Muscle of arm (tissue), 12 donors: ENCODE data around the gene TTLL8. TPM values are rescaled to one million over a fixed set of nuclear protein-coding genes. Genes with fewer than 3 reads are reported as not detected.
A peak's percentile ranks its signal among the peaks of the same experiment; 100 is the strongest.

Experiments
- DNase-seq: peaks from one replicate; pipeline ENCODE4 v3.0.0-alpha.2; 2013
- polyA plus RNA-seq, 12 donors: library from polyadenylated mRNA; unstranded; fragments of 120-200 nt; gene quantifications; one replicate each; pipeline ENCODE4 v1.2.1, GENCODE V29; 2013; ENCODE audit not compliant: insufficient read length in 12 of 12

Gene TTLL8
- polyA plus RNA-seq, 12 donors: not detected

- DNase-seq: no peak
Observed at GRCh38 chr22:50044485-50045118, 13.5 kb downstream of the TTLL8 start.

DNA sequence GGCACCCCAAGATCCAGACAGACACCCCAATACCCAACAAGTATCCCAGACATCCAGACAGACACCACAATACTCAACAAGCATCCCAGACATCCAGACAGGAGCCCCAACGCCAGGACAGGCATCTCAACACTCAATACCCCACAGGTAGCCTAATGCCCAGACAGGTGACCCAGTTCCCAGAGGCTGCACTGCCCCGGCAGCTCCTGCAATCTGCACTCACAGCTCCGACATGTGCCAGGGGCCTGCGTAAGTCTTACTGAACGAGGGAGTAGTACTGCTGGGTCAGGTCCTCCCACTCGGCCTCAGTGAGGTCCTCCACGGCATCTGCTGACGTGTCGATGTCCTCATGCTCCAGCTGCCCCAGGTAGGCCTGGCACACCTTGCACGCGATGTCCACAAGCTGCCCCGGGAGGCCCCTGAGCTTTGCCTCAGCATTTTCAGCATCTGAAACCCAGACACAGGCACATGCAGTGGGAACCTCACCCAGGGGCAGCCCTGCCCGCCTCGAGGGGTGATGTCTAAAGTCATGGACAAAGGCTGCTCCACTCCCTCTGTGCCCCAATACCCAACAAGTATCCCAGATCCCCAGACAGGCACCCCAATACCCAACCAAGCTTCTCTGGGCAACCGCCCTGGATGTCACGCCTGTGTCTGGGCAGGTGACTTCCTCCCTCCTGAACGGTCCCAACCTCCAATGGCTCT lies 16.6 kb downstream of the TTLL8 start:
- DNase-seq: no peak

- DNase-seq: no peak
Observed at GRCh38 chr22:50040717-50041116, 17.4 kb downstream of the TTLL8 start.

GRCh38 chr22:50039669-50040443 lies 18.2 kb downstream of the TTLL8 start:
- DNase-seq: no peak

DNA sequence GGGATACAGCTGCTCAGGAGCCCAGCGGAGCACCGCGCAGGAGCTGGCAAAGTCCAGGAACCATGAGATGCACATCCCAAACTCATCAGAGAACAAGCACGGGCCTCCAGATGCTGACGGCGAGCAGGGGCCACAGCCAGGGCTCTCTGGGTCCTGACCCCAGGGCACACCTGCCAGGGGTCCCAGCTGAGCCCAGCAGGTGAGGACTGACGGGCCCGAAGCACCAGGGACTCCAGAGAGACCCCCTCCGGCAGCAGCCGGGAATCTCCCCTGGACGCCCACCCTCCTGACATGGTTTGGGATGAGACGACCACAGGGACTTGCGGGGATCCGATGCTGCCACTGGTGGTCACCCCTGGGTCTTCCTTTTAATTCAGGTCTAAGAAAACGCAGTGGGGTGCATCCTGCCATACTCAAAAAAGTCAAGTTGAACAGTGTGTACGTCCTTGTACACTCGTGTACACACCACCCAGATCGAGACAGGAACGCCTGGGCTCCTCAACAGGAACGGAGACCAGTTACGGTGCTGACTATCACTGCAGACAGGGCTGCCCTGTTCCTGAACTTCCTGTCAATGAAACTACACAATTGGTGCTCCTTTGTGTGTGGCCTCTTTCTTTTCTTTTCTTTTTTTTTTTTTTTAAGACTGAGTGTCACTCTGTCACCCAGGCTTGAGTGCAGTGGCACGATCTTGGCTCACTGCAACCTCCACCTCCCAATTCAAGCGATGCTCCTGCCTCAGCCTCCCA lies 21.9 kb downstream of the TTLL8 start:
- no peak for DNase-seq

DNA sequence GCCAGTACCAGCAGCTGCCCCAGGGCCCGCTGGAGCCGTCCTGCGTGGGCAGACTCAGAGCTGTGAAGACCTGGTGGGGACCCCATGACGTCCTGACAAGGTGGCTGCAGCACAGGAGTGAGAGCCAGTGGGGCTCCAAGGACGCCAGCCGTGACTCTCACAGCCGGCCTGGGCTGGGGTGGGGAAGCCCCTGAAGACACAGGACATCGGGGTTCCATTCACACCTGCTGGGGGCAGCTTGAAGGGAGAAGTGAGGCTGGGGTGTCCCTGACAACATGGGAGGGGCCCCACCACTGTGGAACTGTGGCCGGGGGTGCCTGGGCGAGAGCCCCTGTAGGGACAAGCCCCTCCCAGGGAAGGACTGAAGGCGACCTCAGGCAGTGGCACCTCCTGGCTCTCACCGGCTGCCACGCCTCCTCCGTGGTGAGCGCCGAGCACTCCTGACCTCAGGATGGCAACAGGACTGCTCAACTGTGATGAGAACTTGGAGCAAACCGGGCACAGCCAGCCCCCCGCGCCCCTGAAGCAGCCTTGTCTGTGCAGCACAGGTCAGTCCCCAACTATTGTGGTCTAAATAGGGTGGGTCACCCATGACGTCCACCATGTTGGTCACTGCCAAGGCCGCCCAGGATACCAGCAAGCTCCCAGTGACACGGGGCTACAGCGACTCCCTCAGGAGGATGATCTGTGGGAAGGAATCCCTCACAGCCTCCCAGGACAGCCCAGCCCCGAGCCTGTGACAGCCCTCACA lies 22.8 kb downstream of the TTLL8 start:
- DNase-seq: no peak

DNA sequence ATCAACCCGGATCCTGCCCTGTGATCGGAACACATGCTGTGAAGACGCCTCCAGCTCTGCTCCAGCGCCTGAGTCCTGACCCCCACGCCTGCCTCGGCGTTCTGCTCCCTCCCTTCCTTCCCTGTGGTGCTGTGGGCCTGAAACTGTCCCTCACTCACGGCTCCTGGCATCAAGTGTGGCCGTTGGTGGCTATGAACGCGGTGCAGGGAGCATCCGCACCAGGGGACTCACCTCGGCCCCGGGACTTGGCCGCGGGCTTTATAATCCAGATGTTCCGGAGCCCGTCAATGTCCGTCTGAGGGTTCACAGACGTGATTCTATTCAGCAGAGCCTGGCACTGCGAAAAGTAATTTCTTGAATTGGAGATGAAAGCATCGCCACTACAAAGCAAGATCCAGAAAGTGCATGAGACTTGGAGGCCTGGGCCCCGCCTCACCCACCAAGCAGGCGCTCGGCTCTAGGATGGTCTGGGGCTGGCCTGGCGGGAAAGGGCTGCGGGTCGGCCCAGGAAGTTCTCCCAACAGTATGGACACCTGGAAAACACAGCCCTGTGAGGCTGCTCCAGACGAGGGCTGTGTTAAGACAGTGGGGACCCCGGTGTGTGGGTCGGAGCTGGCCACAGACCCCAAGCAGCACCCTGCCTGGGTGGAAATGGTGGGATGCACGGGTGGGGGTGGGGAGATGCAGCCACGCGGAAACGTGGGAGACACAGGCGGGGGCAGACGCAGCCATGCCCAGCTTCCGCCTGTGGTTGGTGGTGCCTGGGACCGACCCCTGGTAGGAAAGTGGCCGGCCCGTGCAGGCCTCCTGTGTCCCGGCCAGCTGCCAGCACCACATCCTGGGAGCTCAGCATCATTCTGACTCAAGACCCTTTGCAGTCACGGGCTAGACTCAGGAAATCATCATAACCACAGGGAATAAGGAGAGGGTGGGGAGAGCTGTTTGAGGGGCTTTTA lies 23.7 kb downstream of the TTLL8 start:
- no peak for DNase-seq

GRCh38 chr22:50032941-50033601 lies 25.0 kb downstream of the TTLL8 start:
- DNase-seq: no peak

- no peak for DNase-seq
Observed at GRCh38 chr22:50032109-50032871, 25.8 kb downstream of the TTLL8 start.

- DNase-seq: no peak
Observed at GRCh38 chr22:50031189-50032091, 26.7 kb downstream of the TTLL8 start.

- peak; percentile 48 for DNase-seq
Observed at GRCh38 chr22:50030297-50031188, 27.6 kb downstream of the TTLL8 start.

DNA sequence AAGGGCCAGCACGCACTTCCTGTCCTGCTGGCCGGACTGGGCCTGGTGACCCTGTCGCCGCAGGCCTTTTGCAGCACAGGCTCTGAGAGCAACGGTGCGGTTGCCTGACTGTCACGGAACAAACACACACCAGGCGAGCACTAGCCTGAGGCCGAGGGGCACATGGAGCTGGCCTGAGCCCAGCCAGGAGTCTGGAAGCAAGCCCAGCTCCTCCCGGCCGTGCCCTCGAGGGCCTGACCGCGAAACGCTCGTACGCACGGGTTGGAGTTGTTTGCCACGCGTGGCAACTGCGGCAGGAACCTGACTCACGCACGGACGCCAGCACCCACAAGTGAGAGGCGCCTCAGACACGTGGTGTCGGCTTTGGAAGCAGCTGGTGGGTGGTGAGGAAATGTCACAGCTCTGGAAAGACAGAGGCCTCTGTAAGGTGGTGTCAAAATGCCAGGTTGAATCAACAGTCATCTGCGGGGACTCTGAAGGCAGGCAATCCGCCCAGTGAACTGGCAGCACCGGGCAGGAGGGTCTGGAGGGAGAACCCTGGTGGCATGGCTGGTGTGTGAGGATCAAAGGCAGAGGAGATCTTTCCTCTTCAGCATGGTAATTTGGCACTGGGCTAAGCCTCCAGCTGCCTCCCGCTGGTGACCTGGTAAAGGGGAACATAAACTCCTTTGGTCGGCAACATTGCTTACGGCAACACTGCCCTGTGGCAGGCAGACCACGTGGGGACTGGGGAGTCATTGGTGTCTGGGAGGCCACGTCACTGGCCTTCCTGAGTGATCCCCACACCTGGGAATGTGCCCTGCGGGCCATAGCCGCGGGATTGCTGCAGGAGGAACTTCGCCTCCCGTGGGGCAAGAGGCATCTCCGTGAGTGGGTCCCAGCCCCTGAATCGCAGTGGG lies 30.2 kb downstream of the TTLL8 start:
- DNase-seq: no peak

GRCh38 chr22:50025993-50026392 lies 32.1 kb downstream of the TTLL8 start:
- no peak for DNase-seq

GRCh38 chr22:50022171-50022819 lies 35.8 kb downstream of the TTLL8 start:
- no peak for DNase-seq

- DNase-seq: no peak
Observed at GRCh38 chr22:50020606-50021005, 37.5 kb downstream of the TTLL8 start.
